Activated CD8-positive, alpha-beta memory T cell treated with anti-CD3 and anti-CD28 coated beads, Interleukin-2, amount 50 U/mL, for 1 hour (primary cell): ENCODE results near the gene CDK10.
A peak's percentile ranks its signal among the peaks of the same experiment; 100 is the strongest.

Experiments
- DNase-seq: peaks from one replicate; pipeline ENCODE4 v3.0.0-alpha.2; 2020; ENCODE audit errors: extremely low read depth

The CDK10 gene

GRCh38 chr16:89711601-89712273, 25.2 kb downstream of the CDK10 start:
- DNase-seq = peak; percentile 35

- no peak for DNase-seq
Measured at GRCh38 chr16:89712274-89712781, 25.8 kb downstream of the CDK10 start.

GRCh38 chr16:89716493-89716892, 30.0 kb downstream of the CDK10 start:
- DNase-seq = no peak

GRCh38 chr16:89716916-89717687, 30.6 kb downstream of the CDK10 start:
- DNase-seq = no peak

- DNase-seq = no peak
Measured at GRCh38 chr16:89717688-89718505, 31.4 kb downstream of the CDK10 start.

- DNase-seq = no peak
Measured at GRCh38 chr16:89720551-89720812, 34.0 kb downstream of the CDK10 start.

- peak; percentile 61 for DNase-seq
Measured at GRCh38 chr16:89720813-89721545, 34.5 kb downstream of the CDK10 start, which contains the start of the genes VPS9D1 and ZNF276. Gene VPS9D1, minus strand, starts transcription at chr16:89720898. Its CDS starts 37 bp downstream, at chr16:89720861. Gene ZNF276, plus strand, starts transcription at chr16:89721537. Its CDS starts 104 bp downstream, at chr16:89721641.

- peak; percentile 80 for DNase-seq
Measured at GRCh38 chr16:89721546-89722391, 35.3 kb downstream of the CDK10 start.

- DNase-seq = no peak
Measured at GRCh38 chr16:89722392-89723278, 36.1 kb downstream of the CDK10 start.

- DNase-seq = peak; percentile 76
Measured at GRCh38 chr16:89723279-89724250, 37.1 kb downstream of the CDK10 start.

- DNase-seq = no peak
Measured at GRCh38 chr16:89727406-89728120, 41.1 kb downstream of the CDK10 start.

GRCh38 chr16:89729293-89729692, 42.8 kb downstream of the CDK10 start:
- no peak for DNase-seq

GRCh38 chr16:89729863-89730593, 43.5 kb downstream of the CDK10 start:
- DNase-seq = no peak

GRCh38 chr16:89730610-89731234, 44.2 kb downstream of the CDK10 start:
- DNase-seq = no peak

- no peak for DNase-seq
Measured at GRCh38 chr16:89732142-89732917, 45.8 kb downstream of the CDK10 start.

GRCh38 chr16:89732918-89733242, 46.4 kb downstream of the CDK10 start:
- DNase-seq = no peak
